IPS-NIHi7 (cell line): ENCODE results near the gene CARD9.

Experiments used
- DNase-seq: peaks from one replicate; pipeline ENCODE4 v3.0.0; 2012; ENCODE audit warnings: mixed read lengths; ENCODE audit errors: extremely low spot score

CARD9 gene

GRCh38 chr9:136347472-136348256 lies 25.8 kb downstream of the CARD9 start:
- DNase-seq, result no peak

GRCh38 chr9:136346927-136347465 lies 26.5 kb downstream of the CARD9 start:
- no peak for DNase-seq

DNA sequence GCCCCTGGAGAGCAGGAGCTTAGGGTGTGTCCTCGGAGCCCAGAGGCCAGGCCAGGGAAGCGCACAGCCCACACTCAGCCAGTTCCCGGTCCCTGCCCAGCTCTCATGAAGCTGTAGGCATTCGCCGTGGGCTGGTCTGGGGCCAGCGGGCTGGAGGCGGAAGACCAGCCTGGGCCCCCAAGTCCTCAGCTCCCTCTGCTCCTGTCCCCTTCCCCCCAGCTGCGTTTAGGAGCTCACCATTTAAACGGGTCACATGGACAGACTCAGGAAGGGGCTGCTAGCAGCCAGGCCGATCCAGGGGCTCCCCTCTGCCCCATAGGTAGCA lies 27.4 kb downstream of the CARD9 start:
- no peak for DNase-seq

GRCh38 chr9:136345281-136346156 lies 27.9 kb downstream of the CARD9 start:
- DNase-seq, result peak; percentile 75

DNA sequence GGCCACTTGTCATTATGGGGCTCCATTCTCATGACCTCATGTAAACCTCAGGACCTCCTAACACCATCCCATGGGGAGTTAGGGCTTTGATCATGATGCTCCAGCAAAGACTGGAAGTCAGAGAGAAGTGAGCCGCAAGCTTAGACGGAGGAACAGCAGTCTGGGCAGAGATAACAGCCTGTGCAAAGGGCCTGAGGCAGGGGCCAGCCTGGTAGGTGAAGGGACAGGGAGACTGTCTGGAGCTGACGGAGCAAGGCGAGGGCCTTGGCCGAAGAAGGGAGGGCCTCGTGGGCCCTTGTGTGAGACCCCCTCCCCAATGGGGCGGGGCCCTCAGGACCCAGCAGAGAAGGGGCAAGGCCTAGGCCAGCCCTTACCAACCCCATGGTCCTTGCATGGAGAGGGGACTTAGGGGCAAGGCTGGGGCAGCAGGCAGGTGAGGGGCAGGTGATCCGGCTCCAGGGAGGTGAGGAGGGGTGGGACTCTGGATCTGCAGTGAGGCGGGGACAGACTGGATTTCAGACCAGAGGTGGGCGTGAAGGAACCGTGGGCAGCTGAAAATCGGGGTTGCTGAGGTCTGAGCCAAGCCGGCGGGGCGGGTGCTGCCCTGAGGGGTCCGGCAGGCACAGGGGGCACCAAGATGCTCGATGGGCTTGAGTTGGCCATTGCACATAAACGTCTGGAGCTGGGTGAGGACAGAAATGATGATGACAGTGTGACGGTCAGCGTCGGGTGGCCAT lies 28.8 kb downstream of the CARD9 start:
- DNase-seq, result no peak

- no peak for DNase-seq
Measured at GRCh38 chr9:136343884-136344269, 29.6 kb downstream of the CARD9 start.

- DNase-seq, result no peak
Measured at GRCh38 chr9:136343121-136343883, 30.2 kb downstream of the CARD9 start.

DNA sequence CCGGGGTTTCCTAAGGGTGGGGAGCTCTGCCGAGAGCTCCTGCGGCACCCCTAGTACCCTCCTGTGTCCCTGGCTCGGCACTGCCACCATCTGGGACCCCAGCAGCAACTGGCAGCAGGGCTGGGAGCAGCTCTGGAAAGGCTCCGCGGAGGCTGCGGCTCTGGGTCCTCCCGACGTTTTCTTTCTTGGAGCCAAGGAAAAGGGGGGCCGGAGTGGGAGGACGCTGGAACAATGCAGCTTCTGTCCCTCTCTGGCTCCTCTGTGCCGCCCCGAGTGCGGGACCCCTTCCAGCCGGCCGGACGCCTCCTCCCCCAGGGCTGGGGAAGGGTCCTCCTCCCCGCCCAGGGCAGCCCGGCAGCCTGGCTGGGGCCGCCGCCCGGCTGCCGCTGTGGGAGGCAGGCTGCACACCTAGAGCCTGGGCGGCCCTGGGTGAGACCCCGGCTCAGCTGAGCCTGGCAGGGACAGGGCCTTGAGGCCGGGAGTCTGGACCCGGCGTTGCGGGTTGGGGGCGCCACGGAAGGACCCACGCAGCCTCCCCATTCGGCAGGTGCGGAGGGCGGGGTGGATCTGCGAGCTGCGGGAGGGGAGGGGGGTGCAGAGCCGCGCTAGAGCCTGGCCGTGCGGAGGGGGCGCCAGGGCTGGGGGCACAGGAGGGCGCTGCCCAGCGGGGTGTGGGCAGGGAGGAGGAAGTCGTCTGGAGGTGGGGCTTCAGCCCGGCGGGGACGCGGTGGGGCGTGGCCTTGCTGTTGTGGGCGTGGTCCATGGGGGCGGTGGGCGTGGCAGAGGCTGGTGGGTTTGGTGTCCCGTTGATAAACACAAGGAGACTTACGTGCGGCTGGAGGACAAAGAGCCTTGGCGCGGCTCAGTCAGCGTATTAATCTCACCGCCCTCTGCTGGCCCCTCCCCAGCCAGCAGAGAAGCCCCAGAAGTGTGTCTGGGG lies 31.0 kb downstream of the CARD9 start:
- peak; percentile 93 for DNase-seq

GRCh38 chr9:136341769-136342168 lies 31.7 kb downstream of the CARD9 start:
- no peak for DNase-seq

DNA sequence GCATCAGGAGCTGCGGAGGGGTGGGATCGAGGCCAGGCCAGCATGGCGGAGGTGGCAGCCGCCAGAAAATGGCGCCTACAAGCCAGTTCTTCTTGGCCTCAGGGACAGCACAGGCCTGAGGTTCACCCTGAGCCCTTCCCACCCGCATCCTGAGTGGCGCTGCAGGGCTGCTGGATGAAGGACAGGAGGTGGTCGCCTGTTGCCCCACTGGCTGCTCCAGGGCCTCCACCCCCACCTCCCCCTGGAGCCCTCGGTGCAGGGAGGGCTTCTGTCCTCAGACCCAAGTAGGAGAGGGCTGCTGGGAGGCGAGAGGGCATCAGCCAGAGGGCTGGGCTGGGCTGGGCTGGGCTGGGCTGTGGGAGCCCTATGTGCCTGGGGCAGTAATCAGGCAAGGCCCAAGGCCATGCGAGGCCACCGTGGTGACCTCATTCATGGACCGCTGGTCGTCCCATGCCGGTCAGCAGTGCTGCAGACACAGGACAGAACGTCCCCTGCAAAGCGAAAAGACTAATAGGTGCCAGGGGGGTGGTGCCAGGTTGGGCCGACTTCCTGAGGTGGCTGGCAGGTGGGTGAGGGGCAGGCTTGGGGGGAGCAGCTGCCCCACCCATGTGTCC lies 32.3 kb downstream of the CARD9 start:
- no peak for DNase-seq

GRCh38 chr9:136340356-136341041 lies 33.0 kb downstream of the CARD9 start:
- DNase-seq, result no peak

DNA sequence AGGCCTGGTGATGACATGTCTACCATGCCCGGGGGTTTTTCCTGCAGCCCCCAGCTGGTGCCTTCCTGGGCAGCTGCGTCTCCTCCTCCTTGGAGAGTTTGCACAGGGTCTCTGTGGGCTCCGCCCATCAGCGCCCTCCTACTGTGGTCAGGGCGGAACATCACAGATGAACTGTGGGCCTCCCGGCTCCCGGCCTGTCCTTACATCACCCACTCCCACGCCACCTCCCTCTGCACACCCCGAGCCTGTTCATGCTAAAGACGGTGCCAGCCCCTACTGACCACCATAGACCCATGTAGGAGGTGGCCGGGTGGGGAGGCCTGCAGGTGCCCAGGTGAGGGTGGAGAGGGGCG lies 33.5 kb downstream of the CARD9 start:
- no peak for DNase-seq

- DNase-seq, result peak; percentile 89
Measured at GRCh38 chr9:136339173-136339957, 34.1 kb downstream of the CARD9 start.

- no peak for DNase-seq
Measured at GRCh38 chr9:136338511-136338910, 35.0 kb downstream of the CARD9 start.

- DNase-seq, result no peak
Measured at GRCh38 chr9:136337416-136338395, 35.8 kb downstream of the CARD9 start.

- DNase-seq, result no peak
Measured at GRCh38 chr9:136336881-136337280, 36.6 kb downstream of the CARD9 start.

GRCh38 chr9:136336156-136336870 lies 37.2 kb downstream of the CARD9 start:
- DNase-seq, result no peak
